ENCODE measurements around the gene TTC39C.
A peak's percentile ranks its signal among the peaks of the same experiment; 100 is the strongest.

Gene TTC39C

GRCh38 chr18:23982155-23983079, 32.1 kb upstream of the TTC39C start:
- H3K4me1 Mint-ChIP-seq (ENCODE audit: low read depth) = peaks cover 36% of the 10 kb centered on the region
- H3K27me3 Mint-ChIP-seq = no peaks in the 10 kb centered on the region
- peaks cover 4% of the 10 kb centered on the region for H3K36me3 Mint-ChIP-seq
- H3K4me3 Mint-ChIP-seq = no peak overlapping the region
- no peaks in the 10 kb centered on the region for H3K9me3 Mint-ChIP-seq (ENCODE audit: low read depth)
- no peak overlapping the region for H3K27ac Mint-ChIP-seq

- Mint-ChIP-seq H3K27me3 (no peaks in the 10 kb centered on the region), H3K9me3 (ENCODE audit: low read depth) (no peaks in the 10 kb centered on the region), H3K36me3 (peaks cover 2% of the 10 kb centered on the region), H3K27ac (no peak overlapping the region), H3K4me1 (ENCODE audit: low read depth) (peaks cover 34% of the 10 kb centered on the region), H3K4me3 (no peak overlapping the region)
Observed at GRCh38 chr18:23983112-23983511, 31.4 kb upstream of the TTC39C start.

GRCh38 chr18:23986600-23987359, 27.8 kb upstream of the TTC39C start:
- no peaks in the 10 kb centered on the region for H3K9me3 Mint-ChIP-seq (ENCODE audit: low read depth)
- no peak overlapping the region for H3K27ac Mint-ChIP-seq
- H3K4me3 Mint-ChIP-seq = no peak overlapping the region
- H3K4me1 Mint-ChIP-seq (ENCODE audit: low read depth) = peaks cover 44% of the 10 kb centered on the region
- H3K27me3 Mint-ChIP-seq = no peaks in the 10 kb centered on the region
- peaks cover 4% of the 10 kb centered on the region for H3K36me3 Mint-ChIP-seq

GRCh38 chr18:23990474-23991410, 23.8 kb upstream of the TTC39C start:
- Mint-ChIP-seq H3K4me1 (ENCODE audit: low read depth) (peaks cover 68% of the 10 kb centered on the region), H3K27ac (peak overlapping the region; percentile 55), H3K9me3 (ENCODE audit: low read depth) (no peaks in the 10 kb centered on the region), H3K36me3 (peaks cover 2% of the 10 kb centered on the region), H3K4me3 (no peak overlapping the region), H3K27me3 (no peaks in the 10 kb centered on the region)

GRCh38 chr18:23992089-23992940, 22.2 kb upstream of the TTC39C start:
- H3K36me3 Mint-ChIP-seq = peaks cover 2% of the 10 kb centered on the region
- H3K4me1 Mint-ChIP-seq (ENCODE audit: low read depth) = peaks cover 57% of the 10 kb centered on the region
- H3K4me3 Mint-ChIP-seq = peak overlapping the region; percentile 62
- no peaks in the 10 kb centered on the region for H3K9me3 Mint-ChIP-seq (ENCODE audit: low read depth)
- no peaks in the 10 kb centered on the region for H3K27me3 Mint-ChIP-seq
- H3K27ac Mint-ChIP-seq = peak overlapping the region; percentile 64

- Mint-ChIP-seq H3K36me3 (peaks cover 2% of the 10 kb centered on the region), H3K27me3 (no peaks in the 10 kb centered on the region), H3K4me1 (ENCODE audit: low read depth) (peaks cover 53% of the 10 kb centered on the region), H3K4me3 (peak overlapping the region; percentile 62), H3K27ac (peak overlapping the region; percentile 64), H3K9me3 (ENCODE audit: low read depth) (no peaks in the 10 kb centered on the region)
Observed at GRCh38 chr18:23992941-23993280, 21.6 kb upstream of the TTC39C start.

- H3K4me1 Mint-ChIP-seq (ENCODE audit: low read depth) = peaks cover 49% of the 10 kb centered on the region
- no peaks in the 10 kb centered on the region for H3K9me3 Mint-ChIP-seq (ENCODE audit: low read depth)
- no peaks in the 10 kb centered on the region for H3K27me3 Mint-ChIP-seq
- peaks cover 2% of the 10 kb centered on the region for H3K36me3 Mint-ChIP-seq
- H3K4me3 Mint-ChIP-seq = peak overlapping the region; percentile 61
- H3K27ac Mint-ChIP-seq = no peak overlapping the region
Observed at GRCh38 chr18:23994361-23994902, 20.1 kb upstream of the TTC39C start.

GRCh38 chr18:23995180-23995579, 19.4 kb upstream of the TTC39C start:
- Mint-ChIP-seq H3K27me3 (no peaks in the 10 kb centered on the region), H3K4me3 (no peak overlapping the region), H3K9me3 (ENCODE audit: low read depth) (no peaks in the 10 kb centered on the region), H3K27ac (no peak overlapping the region), H3K36me3 (peaks cover under 1% of the 10 kb centered on the region), H3K4me1 (ENCODE audit: low read depth) (peaks cover 45% of the 10 kb centered on the region)

- H3K36me3 Mint-ChIP-seq = peaks cover 4% of the 10 kb centered on the region
- peaks cover 44% of the 10 kb centered on the region for H3K4me1 Mint-ChIP-seq (ENCODE audit: low read depth)
- H3K9me3 Mint-ChIP-seq (ENCODE audit: low read depth) = peaks cover 3% of the 10 kb centered on the region
- no peaks in the 10 kb centered on the region for H3K27me3 Mint-ChIP-seq
- no peak overlapping the region for H3K27ac Mint-ChIP-seq
- H3K4me3 Mint-ChIP-seq = no peak overlapping the region
Observed at GRCh38 chr18:23998018-23998417, 16.5 kb upstream of the TTC39C start.

- peaks cover 3% of the 10 kb centered on the region for H3K9me3 Mint-ChIP-seq (ENCODE audit: low read depth)
- no peaks in the 10 kb centered on the region for H3K27me3 Mint-ChIP-seq
- peaks cover 4% of the 10 kb centered on the region for H3K36me3 Mint-ChIP-seq
- no peak overlapping the region for H3K27ac Mint-ChIP-seq
- H3K4me1 Mint-ChIP-seq (ENCODE audit: low read depth) = peaks cover 44% of the 10 kb centered on the region
- no peak overlapping the region for H3K4me3 Mint-ChIP-seq
Observed at GRCh38 chr18:23998820-23999219, 15.7 kb upstream of the TTC39C start.

- H3K27ac Mint-ChIP-seq = no peak overlapping the region
Observed at GRCh38 chr18:24000613-24001490, 13.7 kb upstream of the TTC39C start.

GRCh38 chr18:24002479-24002878, 12.1 kb upstream of the TTC39C start:
- Mint-ChIP-seq H3K27ac (no peak overlapping the region), H3K4me3 (no peak overlapping the region), H3K27me3 (no peaks in the 10 kb centered on the region), H3K4me1 (ENCODE audit: low read depth) (peaks cover 49% of the 10 kb centered on the region), H3K9me3 (ENCODE audit: low read depth) (peaks cover 3% of the 10 kb centered on the region), H3K36me3 (peaks cover 4% of the 10 kb centered on the region)

More at GRCh38 chr18:24000613-24001490, 13.7 kb upstream of the TTC39C start:
- peaks cover 44% of the 10 kb centered on the region for H3K4me1 Mint-ChIP-seq (ENCODE audit: low read depth)
- no peaks in the 10 kb centered on the region for H3K27me3 Mint-ChIP-seq
- peak overlapping the region; percentile 35 for H3K4me3 Mint-ChIP-seq
- H3K36me3 Mint-ChIP-seq = peaks cover 4% of the 10 kb centered on the region
- peaks cover 3% of the 10 kb centered on the region for H3K9me3 Mint-ChIP-seq (ENCODE audit: low read depth)

GRCh38 chr18:24003288-24003687, 11.3 kb upstream of the TTC39C start:
- H3K36me3 Mint-ChIP-seq = peaks cover 4% of the 10 kb centered on the region

More at GRCh38 chr18:24003288-24003687, 11.3 kb upstream of the TTC39C start:
- H3K4me1 Mint-ChIP-seq (ENCODE audit: low read depth) = peaks cover 54% of the 10 kb centered on the region
- H3K4me3 Mint-ChIP-seq = no peak overlapping the region
- peaks cover 3% of the 10 kb centered on the region for H3K9me3 Mint-ChIP-seq (ENCODE audit: low read depth)
- no peak overlapping the region for H3K27ac Mint-ChIP-seq
- no peaks in the 10 kb centered on the region for H3K27me3 Mint-ChIP-seq

Data from activated naive CD8-positive, alpha-beta T cell (primary cell).